Right atrium auricular region (tissue), 2 donors: ENCODE results near the gene MND1. TPM values are rescaled to one million over a fixed set of nuclear protein-coding genes. Genes with fewer than 3 reads are reported as not detected.
"Not testable (repeated sequence)": the region's sequence is repeated elsewhere in the genome, so short reads cannot be mapped to it uniquely, and the experiment has no call there.

Experiments used
- DNase-seq: peaks from one replicate; pipeline ENCODE4 v3.0.0-alpha.2; 2019; ENCODE audit warnings: low spot score
- H3K27ac ChIP-seq, 2 donors: fragments of 200-600 bp; sonication (generic); 1 replicate in 1 of 2; 2 replicates in 1 of 2; pipeline ENCODE4 v1.5.1; 2016 to 2019
- H3K27me3 ChIP-seq, 2 donors: fragments of 200-600 bp; sonication (generic); one replicate each; pipeline versions ENCODE4 v1.5.1 to v1.6.0; 2017 to 2019
- H3K36me3 ChIP-seq: fragments of 200-600 bp; sonication (generic); one replicate; pipeline ENCODE4 v1.5.1; 2016
- H3K4me1 ChIP-seq, 2 donors: fragments of 200-600 bp; sonication (generic); one replicate each; pipeline versions ENCODE4 v1.5.1 to v1.6.0; 2017 to 2019
- H3K4me3 ChIP-seq, 2 donors: fragments of 200-600 bp; sonication (generic); 1 replicate in 1 of 2; 2 replicates in 1 of 2; pipeline ENCODE4 v1.5.1; 2017 to 2019; ENCODE audit warnings: mild to moderate bottlenecking in 1 of 2, moderate library complexity in 1 of 2
- H3K9me3 ChIP-seq, 2 donors: fragments of 200-600 bp; sonication (generic); one replicate each; pipeline ENCODE4 v1.5.1; 2019
- CTCF ChIP-seq, 2 donors: fragments of 200-600 bp; sonication (generic); IDR thresholded peaks; one replicate each; pipeline ENCODE4 v1.5.1; 2019; ENCODE audit warnings: antibody characterized with exemption in 2 of 2
- total RNA-seq, 2 donors: library from RNA; depleted of rRNA; stranded (reverse); fragments of >200 nt; gene quantifications; one replicate each; pipeline ENCODE4 v1.1.0, GENCODE V29; 2016

Gene MND1
- total RNA-seq, 2 donors from 2014 or later = not detected

- Histone ChIP-seq H3K27ac (no peak overlapping the region), H3K36me3 (no peaks in the 10 kb centered on the region), H3K4me3 (no peak overlapping the region), H3K27me3 (no peaks in the 10 kb centered on the region), H3K9me3 (no peaks in the 10 kb centered on the region), H3K4me1 (no peaks in the 10 kb centered on the region)
- no peak for TF ChIP-seq CTCF (IDR thresholded peaks at IDR 0.05)
- no peak for DNase-seq
These were observed 108.9 kb downstream of the MND1 start for GRCh38 chr4:153453402-153453801.

- TF ChIP-seq CTCF (IDR thresholded peaks at IDR 0.05) = no peak
- DNase-seq = no peak
These were observed 114.5 kb downstream of the MND1 start for GRCh38 chr4:153458969-153459368.

GRCh38 chr4:153461549-153461948 lies 117.1 kb downstream of the MND1 start:
- H3K27ac ChIP-seq, H3K4me3 ChIP-seq, H3K9me3 ChIP-seq, H3K27me3 ChIP-seq, DNase-seq, H3K36me3 ChIP-seq: not testable (repeated sequence)
- H3K4me1 ChIP-seq = peaks cover 0 to 12% of the 10 kb centered on the region in 2 donors

More at GRCh38 chr4:153458969-153459368, 114.5 kb downstream of the MND1 start:
- Histone ChIP-seq H3K9me3 (no peaks in the 10 kb centered on the region), H3K36me3 (no peaks in the 10 kb centered on the region), H3K27me3 (no peaks in the 10 kb centered on the region), H3K4me3 (no peak overlapping the region), H3K27ac (no peak overlapping the region), H3K4me1 (no peaks in the 10 kb centered on the region)

- Histone ChIP-seq H3K27me3 (no peaks in the 10 kb centered on the region), H3K27ac (peak overlapping the region in 1 of 2 donors; percentile 17)
These were observed 119.6 kb downstream of the MND1 start for GRCh38 chr4:153464068-153464467.

More at GRCh38 chr4:153464068-153464467, 119.6 kb downstream of the MND1 start:
- Histone ChIP-seq H3K4me1 (peaks cover 0 to 32% of the 10 kb centered on the region in 2 donors), H3K36me3 (no peaks in the 10 kb centered on the region), H3K4me3 (no peak overlapping the region), H3K9me3 (no peaks in the 10 kb centered on the region)
- no peak for TF ChIP-seq CTCF (IDR thresholded peaks at IDR 0.05)
- no peak for DNase-seq

Other genes with a start within 250 kb of the MND1 start
- 10 to 100 TPM; 17.7 to 29.9 TPM for gene TRIM2, start 140.2 kb upstream of the MND1 start, total RNA-seq
- gene TMEM131L, start 121.7 kb downstream of the MND1 start, total RNA-seq = 10 to 100 TPM; 10.9 to 15.4 TPM